Thoracic aorta (tissue), 2 donors: Measurements from ENCODE around the gene HMCN2. TPM values are rescaled to one million over a fixed set of nuclear protein-coding genes. Genes with fewer than 3 reads are reported as not detected.

Experiments used
- ATAC-seq: fragments of 150-250 bp; one replicate; pipeline ENCODE4 v1.8.0; 2017; ENCODE audit warnings: low read depth; ENCODE audit not compliant: insufficient number of reproducible peaks, low FRiP score
- DNase-seq: peaks from one replicate; pipeline ENCODE4 v3.0.0-alpha.2; 2020; ENCODE audit warnings: low spot score
- H3K27ac ChIP-seq, 2 donors: fragments of 200-600 bp; sonication (generic); 1 replicate in 1 of 2; 2 replicates in 1 of 2; pipeline ENCODE4 v1.5.1; 2016; ENCODE audit warnings: mild to moderate bottlenecking in 2 of 2, moderate library complexity in 2 of 2
- H3K27me3 ChIP-seq: fragments of 200-600 bp; sonication (generic); replicated peaks from 2 replicates; pipeline ENCODE4 v1.6.0; 2016; ENCODE audit warnings: mild to moderate bottlenecking; ENCODE audit not compliant: insufficient read depth
- H3K36me3 ChIP-seq: fragments of 200-600 bp; sonication (generic); one replicate; pipeline ENCODE4 v1.5.1; 2016
- H3K4me1 ChIP-seq, 2 donors: fragments of 200-600 bp; sonication (generic); 1 replicate in 1 of 2; 2 replicates in 1 of 2; pipeline versions ENCODE4 v1.5.1 to v1.6.0; 2016; ENCODE audit warnings: low read depth in 2 of 2, mild to moderate bottlenecking in 1 of 2; ENCODE audit not compliant: control insufficient read depth in 1 of 2
- H3K4me3 ChIP-seq: fragments of 200-600 bp; sonication (generic); 2 replicates; pipeline ENCODE4 v1.5.1; 2016; ENCODE audit warnings: mild to moderate bottlenecking
- H3K9me3 ChIP-seq: fragments of 200-600 bp; sonication (generic); 2 replicates; pipeline ENCODE4 v1.5.1; 2016
- CTCF ChIP-seq: fragments of 200-600 bp; sonication (generic); IDR thresholded peaks from one replicate; pipeline ENCODE4 v1.5.1; 2019; ENCODE audit warnings: antibody characterized with exemption
- total RNA-seq, 2 donors: library from RNA; depleted of rRNA; stranded (reverse); fragments of >200 nt; gene quantifications; one replicate each; pipeline versions ENCODE4 v1.1.0 to v1.2.3, GENCODE V29; 2016

Gene HMCN2
- total RNA-seq, 2 donors from 2014 or later: 2.4 to 6.3 TPM

GRCh38 chr9:130348341-130348740 lies 82.8 kb downstream of the HMCN2 start:
- H3K4me1 ChIP-seq: no peaks in the 10 kb centered on the region
- no peak for ATAC-seq

DNA sequence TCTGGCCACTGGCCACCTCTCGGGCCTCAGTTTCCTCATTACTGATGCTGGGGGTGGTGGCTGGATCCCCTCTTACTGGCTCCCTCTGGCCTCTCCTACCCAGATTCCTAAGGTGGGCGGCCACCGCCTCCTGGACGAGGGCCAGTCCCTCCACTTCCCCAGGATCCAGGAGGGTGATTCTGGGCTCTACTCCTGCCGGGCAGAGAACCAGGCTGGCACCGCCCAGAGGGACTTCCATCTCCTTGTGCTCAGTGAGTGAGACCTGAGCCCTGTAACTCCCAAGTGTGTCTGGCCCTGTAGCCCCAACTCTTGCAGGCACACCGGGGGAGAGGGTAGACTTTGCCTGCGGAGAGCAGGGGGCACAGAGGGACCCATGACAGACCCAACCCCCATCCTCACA lies 83.3 kb downstream of the HMCN2 start:
- DNase-seq (no peak), ATAC-seq (no peak)
- H3K27me3 ChIP-seq: no peaks in the 10 kb centered on the region
- H3K36me3 ChIP-seq: no peaks in the 10 kb centered on the region
- H3K4me3 ChIP-seq: no peak overlapping the region
- no peaks in the 10 kb centered on the region for H3K9me3 ChIP-seq
- TF ChIP-seq CTCF: no peak
- no peaks in the 10 kb centered on the region for H3K4me1 ChIP-seq
- H3K27ac ChIP-seq: no peak overlapping the region

More at GRCh38 chr9:130348341-130348740, 82.8 kb downstream of the HMCN2 start:
- Histone ChIP-seq H3K4me3 (no peak overlapping the region), H3K9me3 (no peaks in the 10 kb centered on the region), H3K27ac (no peak overlapping the region), H3K27me3 (no peaks in the 10 kb centered on the region), H3K36me3 (no peaks in the 10 kb centered on the region)
- no peak for DNase-seq
- no peak for TF ChIP-seq CTCF

GRCh38 chr9:130349398-130349797 lies 83.8 kb downstream of the HMCN2 start:
- DNase-seq: no peak
- Histone ChIP-seq H3K4me3 (no peak overlapping the region), H3K4me1 (no peaks in the 10 kb centered on the region), H3K27ac (no peak overlapping the region), H3K27me3 (no peaks in the 10 kb centered on the region), H3K9me3 (no peaks in the 10 kb centered on the region), H3K36me3 (no peaks in the 10 kb centered on the region)
- TF ChIP-seq CTCF: no peak
- no peak for ATAC-seq

GRCh38 chr9:130351343-130351742 lies 85.8 kb downstream of the HMCN2 start:
- no peak overlapping the region for H3K27ac ChIP-seq
- no peaks in the 10 kb centered on the region for H3K9me3 ChIP-seq
- DNase-seq (no peak), ATAC-seq (no peak)
- no peak for TF ChIP-seq CTCF
- H3K4me1 ChIP-seq: no peaks in the 10 kb centered on the region
- H3K27me3 ChIP-seq: no peaks in the 10 kb centered on the region
- no peak overlapping the region for H3K4me3 ChIP-seq
- no peaks in the 10 kb centered on the region for H3K36me3 ChIP-seq

DNA sequence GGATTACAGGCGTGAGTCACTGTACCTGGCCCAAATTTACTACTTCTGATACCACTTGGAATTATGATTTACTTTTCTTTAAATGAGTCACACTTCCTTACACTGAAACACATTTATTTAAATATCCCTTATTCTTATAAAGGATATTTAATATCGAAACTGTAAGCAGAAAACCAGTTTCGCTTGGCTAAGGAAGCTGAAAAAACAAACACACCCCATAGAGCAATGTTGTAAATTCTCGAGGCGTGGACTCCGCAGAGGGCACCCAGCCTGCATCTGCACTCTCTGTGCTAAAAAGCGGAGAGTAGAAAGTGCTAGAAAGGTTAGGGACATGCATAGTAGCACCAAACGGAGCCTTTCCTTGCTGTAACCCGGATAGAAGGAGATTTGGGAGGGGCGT lies 86.5 kb downstream of the HMCN2 start:
- no peak for TF ChIP-seq CTCF
- no peak for DNase-seq
- Histone ChIP-seq H3K27me3 (no peaks in the 10 kb centered on the region), H3K4me3 (no peak overlapping the region), H3K9me3 (no peaks in the 10 kb centered on the region), H3K36me3 (no peaks in the 10 kb centered on the region), H3K4me1 (no peaks in the 10 kb centered on the region), H3K27ac (no peak overlapping the region)
- ATAC-seq: no peak
